GM23338 (cell line): ENCODE results near the gene DOCK2. TPM values are rescaled to one million over a fixed set of nuclear protein-coding genes. Genes with fewer than 3 reads are reported as not detected.

Source experiments
- ATAC-seq: fragments of 200-7000 bp; cut with Tn5 transposase; 3 replicates; pipeline ENCODE4 v1.9.1; 2020
- DNase-seq: peaks from one replicate; pipeline ENCODE4 v3.0.0-alpha.2; 2015; ENCODE audit warnings: low spot score
- H2AFZ ChIP-seq: fragments of 200-600 bp; sonication (generic); 2 replicates; pipeline ENCODE4 v1.8.0; 2016; ENCODE audit warnings: antibody characterized with exemption, mild to moderate bottlenecking, moderate library complexity
- H3F3A ChIP-seq: fragments of 200-600 bp; sonication (generic); replicated peaks from 2 replicates; pipeline ENCODE4 v1.8.0; 2017; ENCODE audit warnings: antibody characterized with exemption, mixed run types, low read depth
- H3K27ac ChIP-seq: fragments of 200-600 bp; sonication (generic); 2 replicates; pipeline ENCODE4 v1.6.1; 2016; ENCODE audit warnings: low read depth
- H3K27me3 ChIP-seq: fragments of 200-600 bp; sonication (generic); 2 replicates; pipeline ENCODE4 v1.8.0; 2016; ENCODE audit warnings: mild to moderate bottlenecking, mixed run types, moderate library complexity; ENCODE audit not compliant: insufficient read depth
- H3K36me3 ChIP-seq: fragments of 200-600 bp; sonication (generic); 2 replicates; pipeline ENCODE4 v1.8.0; 2016; ENCODE audit warnings: mild to moderate bottlenecking; ENCODE audit not compliant: insufficient read depth
- H3K4me1 ChIP-seq: fragments of 200-600 bp; sonication (generic); 2 replicates; pipeline ENCODE4 v1.8.0; 2016; ENCODE audit warnings: mild to moderate bottlenecking, moderate library complexity; ENCODE audit not compliant: insufficient read depth
- H3K4me2 ChIP-seq: fragments of 200-600 bp; sonication (generic); 2 replicates; pipeline ENCODE4 v1.7.1; 2017; ENCODE audit warnings: mixed run types
- H3K4me3 ChIP-seq: fragments of 200-600 bp; sonication (generic); 2 replicates; pipeline ENCODE4 v1.6.1; 2016; ENCODE audit warnings: mixed run types
- H3K79me2 ChIP-seq: fragments of 200-600 bp; sonication (generic); replicated peaks from 2 replicates; pipeline ENCODE4 v1.8.0; 2017; ENCODE audit warnings: mild to moderate bottlenecking; ENCODE audit not compliant: insufficient read depth
- H3K9me2 ChIP-seq: fragments of 200-600 bp; sonication (generic); 2 replicates; pipeline ENCODE4 v1.8.0; 2017; ENCODE audit not compliant: insufficient read depth
- H4K20me1 ChIP-seq: fragments of 200-600 bp; sonication (generic); replicated peaks from 2 replicates; pipeline ENCODE4 v1.8.0; 2017; ENCODE audit warnings: mild to moderate bottlenecking; ENCODE audit not compliant: insufficient read depth
- H3K27ac Mint-ChIP-seq: 2 replicates; pipeline ENCODE4 v1.8.0; 2020; ENCODE audit warnings: inconsistent platforms, mild to moderate bottlenecking, moderate library complexity, mixed read lengths
- H3K27me3 Mint-ChIP-seq: 3 replicates; pipeline ENCODE4 v1.8.0; 2022; ENCODE audit warnings: low read depth, mild to moderate bottlenecking, moderate library complexity, mixed read lengths, inconsistent platforms; ENCODE audit not compliant: insufficient read depth, poor library complexity
- H3K36me3 Mint-ChIP-seq: 3 replicates; pipeline ENCODE4 v1.8.0; 2021; ENCODE audit warnings: low read depth, mild to moderate bottlenecking, inconsistent platforms, moderate library complexity, mixed read lengths
- H3K4me1 Mint-ChIP-seq: 3 replicates; pipeline ENCODE4 v1.8.0; 2020; ENCODE audit warnings: mild to moderate bottlenecking, inconsistent platforms, mixed read lengths
- H3K4me3 Mint-ChIP-seq: 3 replicates; pipeline ENCODE4 v1.8.0; 2021; ENCODE audit warnings: moderate library complexity, mild to moderate bottlenecking, inconsistent platforms, mixed read lengths
- H3K9me3 Mint-ChIP-seq: 3 replicates; pipeline ENCODE4 v1.8.0; 2020; ENCODE audit warnings: moderate library complexity, mild to moderate bottlenecking, inconsistent platforms, mixed read lengths
- EZH2 ChIP-seq: fragments of 200-600 bp; sonication (generic); IDR thresholded peaks from one replicate; pipeline ENCODE4 v1.8.0; 2017; ENCODE audit warnings: antibody characterized with exemption, mild to moderate bottlenecking, low read depth; ENCODE audit not compliant: unreplicated experiment
- EZH2phosphoT487 ChIP-seq: fragments of 200-600 bp; sonication (generic); IDR thresholded peaks from one replicate; pipeline ENCODE4 v1.8.1; 2018; ENCODE audit warnings: antibody characterized with exemption; ENCODE audit not compliant: unreplicated experiment
- JUNB ChIP-seq: IDR thresholded peaks from one replicate; pipeline ENCODE4 v1.6.1; 2016; ENCODE audit warnings: antibody characterized with exemption; ENCODE audit not compliant: unreplicated experiment
- POLR2AphosphoS5 ChIP-seq: IDR thresholded peaks from 2 replicates; pipeline ENCODE4 v1.6.1; 2016; ENCODE audit warnings: antibody characterized with exemption, low read depth
- STAT1 ChIP-seq: IDR thresholded peaks from one replicate; pipeline ENCODE4 v1.6.1; 2016; ENCODE audit warnings: antibody characterized with exemption; ENCODE audit not compliant: unreplicated experiment
- ZNF331 ChIP-seq: fragments of 250-450 bp; sonication (Bioruptor Pico); IDR thresholded peaks from 2 replicates; pipeline ENCODE4 v1.5.0; 2020; ENCODE audit warnings: low read depth, mild to moderate bottlenecking, moderate library complexity
- polyA plus RNA-seq: library from polyadenylated mRNA; unstranded; fragments of >200 nt; fragmentation: Nextera tagmentation; extraction: Ambion mirVana; gene quantifications from 2 replicates; pipeline ENCODE4 v1.2.1, GENCODE V29; 2016
- total RNA-seq: library from RNA; depleted of rRNA; stranded (reverse); fragments of >200 nt; shearing (Covaris generic); gene quantifications from 2 replicates; pipeline ENCODE4 v1.2.3, GENCODE V29; 2014
- TF ChIP-seq, protein P1 (sequence below): fragments of 250-450 bp; sonication (Bioruptor Pico); IDR thresholded peaks from 2 replicates; pipeline ENCODE4 v1.5.0; 2020; ENCODE audit warnings: mild to moderate bottlenecking, moderate library complexity
- TF ChIP-seq, protein P2 (sequence below): IDR thresholded peaks from 2 replicates; pipeline ENCODE4 v1.6.1; 2016; ENCODE audit warnings: antibody characterized with exemption
- TF ChIP-seq, protein P3 (sequence below): IDR thresholded peaks from one replicate; pipeline ENCODE4 v1.6.1; 2018; ENCODE audit warnings: antibody characterized with exemption; ENCODE audit not compliant: unreplicated experiment

The DOCK2 gene
- total and polyA plus RNA-seq, 2 experiments from 2014 or later, result 3.7 to 9.4 TPM

DNA sequence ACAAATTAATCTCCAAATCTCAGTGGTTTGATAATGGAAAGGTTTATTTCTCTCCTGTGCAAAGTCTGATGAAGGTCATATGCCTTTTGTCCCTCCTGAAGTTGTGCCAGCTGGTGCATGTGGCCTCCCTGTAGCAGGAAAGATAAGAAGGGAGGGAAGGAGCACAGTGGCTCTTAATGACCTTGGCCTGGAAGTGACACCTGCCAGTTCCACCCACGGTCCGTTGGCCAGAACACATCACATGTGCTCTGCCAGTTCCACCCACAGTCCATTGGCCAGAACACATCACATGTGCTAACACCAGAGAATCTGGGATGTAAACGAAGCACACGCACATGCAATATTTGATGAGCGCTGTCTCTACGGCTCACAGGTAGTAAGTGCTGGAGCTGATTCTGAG is 130.9 kb downstream of the DOCK2 start (continued):
- TF ChIP-seq, protein P1, sequence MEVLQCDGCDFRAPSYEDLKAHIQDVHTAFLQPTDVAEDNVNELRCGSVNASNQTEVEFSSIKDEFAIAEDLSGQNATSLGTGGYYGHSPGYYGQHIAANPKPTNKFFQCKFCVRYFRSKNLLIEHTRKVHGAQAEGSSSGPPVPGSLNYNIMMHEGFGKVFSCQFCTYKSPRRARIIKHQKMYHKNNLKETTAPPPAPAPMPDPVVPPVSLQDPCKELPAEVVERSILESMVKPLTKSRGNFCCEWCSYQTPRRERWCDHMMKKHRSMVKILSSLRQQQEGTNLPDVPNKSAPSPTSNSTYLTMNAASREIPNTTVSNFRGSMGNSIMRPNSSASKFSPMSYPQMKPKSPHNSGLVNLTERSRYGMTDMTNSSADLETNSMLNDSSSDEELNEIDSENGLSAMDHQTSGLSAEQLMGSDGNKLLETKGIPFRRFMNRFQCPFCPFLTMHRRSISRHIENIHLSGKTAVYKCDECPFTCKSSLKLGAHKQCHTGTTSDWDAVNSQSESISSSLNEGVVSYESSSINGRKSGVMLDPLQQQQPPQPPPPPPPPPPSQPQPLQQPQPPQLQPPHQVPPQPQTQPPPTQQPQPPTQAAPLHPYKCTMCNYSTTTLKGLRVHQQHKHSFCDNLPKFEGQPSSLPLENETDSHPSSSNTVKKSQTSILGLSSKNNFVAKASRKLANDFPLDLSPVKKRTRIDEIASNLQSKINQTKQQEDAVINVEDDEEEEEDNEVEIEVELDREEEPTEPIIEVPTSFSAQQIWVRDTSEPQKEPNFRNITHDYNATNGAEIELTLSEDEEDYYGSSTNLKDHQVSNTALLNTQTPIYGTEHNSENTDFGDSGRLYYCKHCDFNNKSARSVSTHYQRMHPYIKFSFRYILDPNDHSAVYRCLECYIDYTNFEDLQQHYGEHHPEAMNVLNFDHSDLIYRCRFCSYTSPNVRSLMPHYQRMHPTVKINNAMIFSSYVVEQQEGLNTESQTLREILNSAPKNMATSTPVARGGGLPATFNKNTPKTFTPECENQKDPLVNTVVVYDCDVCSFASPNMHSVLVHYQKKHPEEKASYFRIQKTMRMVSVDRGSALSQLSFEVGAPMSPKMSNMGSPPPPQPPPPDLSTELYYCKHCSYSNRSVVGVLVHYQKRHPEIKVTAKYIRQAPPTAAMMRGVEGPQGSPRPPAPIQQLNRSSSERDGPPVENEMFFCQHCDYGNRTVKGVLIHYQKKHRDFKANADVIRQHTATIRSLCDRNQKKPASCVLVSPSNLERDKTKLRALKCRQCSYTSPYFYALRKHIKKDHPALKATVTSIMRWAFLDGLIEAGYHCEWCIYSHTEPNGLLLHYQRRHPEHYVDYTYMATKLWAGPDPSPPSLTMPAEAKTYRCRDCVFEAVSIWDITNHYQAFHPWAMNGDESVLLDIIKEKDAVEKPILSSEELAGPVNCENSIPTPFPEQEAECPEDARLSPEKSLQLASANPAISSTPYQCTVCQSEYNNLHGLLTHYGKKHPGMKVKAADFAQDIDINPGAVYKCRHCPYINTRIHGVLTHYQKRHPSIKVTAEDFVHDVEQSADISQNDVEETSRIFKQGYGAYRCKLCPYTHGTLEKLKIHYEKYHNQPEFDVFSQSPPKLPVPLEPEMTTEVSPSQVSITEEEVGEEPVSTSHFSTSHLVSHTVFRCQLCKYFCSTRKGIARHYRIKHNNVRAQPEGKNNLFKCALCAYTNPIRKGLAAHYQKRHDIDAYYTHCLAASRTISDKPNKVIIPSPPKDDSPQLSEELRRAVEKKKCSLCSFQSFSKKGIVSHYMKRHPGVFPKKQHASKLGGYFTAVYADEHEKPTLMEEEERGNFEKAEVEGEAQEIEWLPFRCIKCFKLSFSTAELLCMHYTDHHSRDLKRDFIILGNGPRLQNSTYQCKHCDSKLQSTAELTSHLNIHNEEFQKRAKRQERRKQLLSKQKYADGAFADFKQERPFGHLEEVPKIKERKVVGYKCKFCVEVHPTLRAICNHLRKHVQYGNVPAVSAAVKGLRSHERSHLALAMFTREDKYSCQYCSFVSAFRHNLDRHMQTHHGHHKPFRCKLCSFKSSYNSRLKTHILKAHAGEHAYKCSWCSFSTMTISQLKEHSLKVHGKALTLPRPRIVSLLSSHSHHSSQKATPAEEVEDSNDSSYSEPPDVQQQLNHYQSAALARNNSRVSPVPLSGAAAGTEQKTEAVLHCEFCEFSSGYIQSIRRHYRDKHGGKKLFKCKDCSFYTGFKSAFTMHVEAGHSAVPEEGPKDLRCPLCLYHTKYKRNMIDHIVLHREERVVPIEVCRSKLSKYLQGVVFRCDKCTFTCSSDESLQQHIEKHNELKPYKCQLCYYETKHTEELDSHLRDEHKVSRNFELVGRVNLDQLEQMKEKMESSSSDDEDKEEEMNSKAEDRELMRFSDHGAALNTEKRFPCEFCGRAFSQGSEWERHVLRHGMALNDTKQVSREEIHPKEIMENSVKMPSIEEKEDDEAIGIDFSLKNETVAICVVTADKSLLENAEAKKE (CRISPR knock-in tag), result no peak
- TF ChIP-seq ZNF331 (CRISPR knock-in tag), result no peak
- no peak for TF ChIP-seq POLR2AphosphoS5
- no peak for TF ChIP-seq JUNB
- TF ChIP-seq, protein P2, sequence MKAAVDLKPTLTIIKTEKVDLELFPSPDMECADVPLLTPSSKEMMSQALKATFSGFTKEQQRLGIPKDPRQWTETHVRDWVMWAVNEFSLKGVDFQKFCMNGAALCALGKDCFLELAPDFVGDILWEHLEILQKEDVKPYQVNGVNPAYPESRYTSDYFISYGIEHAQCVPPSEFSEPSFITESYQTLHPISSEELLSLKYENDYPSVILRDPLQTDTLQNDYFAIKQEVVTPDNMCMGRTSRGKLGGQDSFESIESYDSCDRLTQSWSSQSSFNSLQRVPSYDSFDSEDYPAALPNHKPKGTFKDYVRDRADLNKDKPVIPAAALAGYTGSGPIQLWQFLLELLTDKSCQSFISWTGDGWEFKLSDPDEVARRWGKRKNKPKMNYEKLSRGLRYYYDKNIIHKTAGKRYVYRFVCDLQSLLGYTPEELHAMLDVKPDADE, result no peak
- no peak for TF ChIP-seq STAT1
- no peak for TF ChIP-seq EZH2phosphoT487
- TF ChIP-seq EZH2, result no peak

DNA sequence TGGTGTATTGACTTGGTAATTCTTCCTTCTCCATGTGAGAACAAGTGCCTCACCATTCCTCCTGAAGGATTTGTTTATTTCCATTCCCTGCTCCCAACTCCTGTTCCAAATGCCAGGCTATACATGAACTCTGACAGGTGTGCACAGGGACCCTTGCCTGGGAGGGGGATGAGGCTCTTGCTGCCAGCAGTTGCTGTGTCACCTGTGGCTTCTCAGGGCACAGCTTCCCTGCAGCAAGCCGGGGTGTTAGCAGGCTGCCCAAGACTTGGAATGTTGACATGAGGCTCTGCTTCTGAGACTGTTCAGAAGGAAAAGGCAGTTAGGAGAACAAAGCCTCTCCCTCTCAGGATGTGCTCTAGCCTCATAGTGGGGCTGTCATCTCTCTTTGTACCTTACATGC is 131.3 kb downstream of the DOCK2 start:
- Histone ChIP-seq H3K9me2 (no peaks in the 10 kb centered on the region; the same call in none of the 2 replicates), H3K4me3 (no peak overlapping the region), H3K27me3 (no peaks in the 10 kb centered on the region), H3K4me2 (peak overlapping the region; percentile 67), H3K36me3 (no peaks in the 10 kb centered on the region), H3K27ac (no peak overlapping the region), H3F3A (no peaks in the 10 kb centered on the region), H2AFZ (peak overlapping the region; percentile 52), H3K79me2 (no peaks in the 10 kb centered on the region), H4K20me1 (0 out of 2 replicates have a peak, but pooled peaks cover 3% of the 10 kb centered on the region), H3K4me1 (peaks cover 22% of the 10 kb centered on the region)
- Mint-ChIP-seq H3K9me3 (no peaks in the 10 kb centered on the region), H3K27ac (no peak overlapping the region), H3K4me3 (no peak overlapping the region), H3K4me1 (peaks cover 21% of the 10 kb centered on the region), H3K36me3 (no peaks in the 10 kb centered on the region), H3K27me3 (peaks cover 8% of the 10 kb centered on the region)
- peak; percentile 21 for DNase-seq
- peak; percentile 59 for ATAC-seq
- TF ChIP-seq, protein P3, sequence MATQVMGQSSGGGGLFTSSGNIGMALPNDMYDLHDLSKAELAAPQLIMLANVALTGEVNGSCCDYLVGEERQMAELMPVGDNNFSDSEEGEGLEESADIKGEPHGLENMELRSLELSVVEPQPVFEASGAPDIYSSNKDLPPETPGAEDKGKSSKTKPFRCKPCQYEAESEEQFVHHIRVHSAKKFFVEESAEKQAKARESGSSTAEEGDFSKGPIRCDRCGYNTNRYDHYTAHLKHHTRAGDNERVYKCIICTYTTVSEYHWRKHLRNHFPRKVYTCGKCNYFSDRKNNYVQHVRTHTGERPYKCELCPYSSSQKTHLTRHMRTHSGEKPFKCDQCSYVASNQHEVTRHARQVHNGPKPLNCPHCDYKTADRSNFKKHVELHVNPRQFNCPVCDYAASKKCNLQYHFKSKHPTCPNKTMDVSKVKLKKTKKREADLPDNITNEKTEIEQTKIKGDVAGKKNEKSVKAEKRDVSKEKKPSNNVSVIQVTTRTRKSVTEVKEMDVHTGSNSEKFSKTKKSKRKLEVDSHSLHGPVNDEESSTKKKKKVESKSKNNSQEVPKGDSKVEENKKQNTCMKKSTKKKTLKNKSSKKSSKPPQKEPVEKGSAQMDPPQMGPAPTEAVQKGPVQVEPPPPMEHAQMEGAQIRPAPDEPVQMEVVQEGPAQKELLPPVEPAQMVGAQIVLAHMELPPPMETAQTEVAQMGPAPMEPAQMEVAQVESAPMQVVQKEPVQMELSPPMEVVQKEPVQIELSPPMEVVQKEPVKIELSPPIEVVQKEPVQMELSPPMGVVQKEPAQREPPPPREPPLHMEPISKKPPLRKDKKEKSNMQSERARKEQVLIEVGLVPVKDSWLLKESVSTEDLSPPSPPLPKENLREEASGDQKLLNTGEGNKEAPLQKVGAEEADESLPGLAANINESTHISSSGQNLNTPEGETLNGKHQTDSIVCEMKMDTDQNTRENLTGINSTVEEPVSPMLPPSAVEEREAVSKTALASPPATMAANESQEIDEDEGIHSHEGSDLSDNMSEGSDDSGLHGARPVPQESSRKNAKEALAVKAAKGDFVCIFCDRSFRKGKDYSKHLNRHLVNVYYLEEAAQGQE, result no peak
